GM23248 (cell line): ENCODE measurements around the gene NHLRC4.

Experiments
- EZH2 ChIP-seq: fragments of 200-600 bp; sonication (generic); IDR thresholded peaks from 2 replicates; pipeline ENCODE4 v1.6.1; 2018; ENCODE audit warnings: antibody characterized with exemption, mild to moderate bottlenecking; ENCODE audit not compliant: insufficient read depth, poor library complexity, severe bottlenecking
- EZH2phosphoT487 ChIP-seq: fragments of 200-600 bp; sonication (generic); IDR thresholded peaks from 2 replicates; pipeline ENCODE4 v1.6.1; 2018; ENCODE audit warnings: antibody characterized with exemption, moderate library complexity, mild to moderate bottlenecking, low read depth; ENCODE audit not compliant: insufficient read depth

GRCh38 chr16:521381-522210, 45.2 kb upstream of the NHLRC4 start:
- TF ChIP-seq EZH2 = no peak
- no peak for TF ChIP-seq EZH2phosphoT487
